GM20000 (cell line): ENCODE measurements around the gene KIRREL3.

Experiments used
- DNase-seq: peaks from one replicate; pipeline ENCODE4 v3.0.0; 2012; ENCODE audit warnings: low spot score
- CTCF ChIP-seq: IDR thresholded peaks from 2 replicates; pipeline ENCODE4 v1.5.1; 2012; ENCODE audit warnings: mild to moderate bottlenecking, control low read depth; ENCODE audit errors: extremely low read depth, missing control alignments

The KIRREL3 gene

GRCh38 chr11:127037001-127037400, 36.4 kb upstream of the KIRREL3 start:
- DNase-seq = no peak
- no peak for TF ChIP-seq CTCF

DNA sequence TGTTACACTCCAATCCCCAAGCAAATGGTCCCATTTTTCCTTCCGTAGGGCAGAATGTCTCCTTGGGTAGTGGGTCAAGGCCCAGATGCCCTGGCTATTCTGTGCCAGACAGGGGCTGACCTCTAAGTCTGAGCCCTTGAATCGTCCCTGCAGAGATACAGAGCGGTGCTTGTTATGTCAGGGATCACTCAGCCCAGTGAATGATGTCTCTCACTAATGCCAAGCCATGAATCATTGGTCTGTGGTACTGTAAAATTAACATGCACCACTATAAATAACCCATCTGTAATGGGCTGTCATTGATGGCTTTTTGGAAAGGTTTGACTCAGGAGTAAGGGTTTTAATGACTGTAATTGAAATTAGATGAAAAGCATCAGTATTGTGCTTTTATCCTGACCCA, 35.3 kb upstream of the KIRREL3 start:
- no peak for TF ChIP-seq CTCF
- no peak for DNase-seq

DNA sequence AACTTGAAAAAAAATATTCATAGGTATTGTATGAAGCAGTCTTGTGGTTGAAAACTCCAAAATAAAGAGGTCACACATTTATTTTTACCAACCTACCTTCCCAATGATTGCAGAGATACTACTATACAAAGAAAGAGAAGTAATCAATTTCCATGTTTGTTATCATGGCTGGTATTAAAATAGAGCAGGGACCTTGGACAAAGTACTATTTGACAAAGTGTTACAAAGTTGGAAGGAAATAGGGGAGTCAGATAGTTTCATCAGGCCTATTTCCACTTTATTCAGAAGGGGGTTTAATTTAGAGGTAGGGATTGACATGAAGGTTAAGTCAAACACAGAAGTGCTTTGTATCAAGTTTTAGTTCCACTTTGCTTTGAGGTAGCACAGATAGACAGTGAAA, 34.4 kb upstream of the KIRREL3 start:
- TF ChIP-seq CTCF = no peak
- DNase-seq = no peak

- no peak for DNase-seq
Observed at GRCh38 chr11:127028648-127029047, 28.1 kb upstream of the KIRREL3 start.

GRCh38 chr11:127027789-127028188, 27.2 kb upstream of the KIRREL3 start:
- TF ChIP-seq CTCF = no peak
- DNase-seq = no peak

More at GRCh38 chr11:127028648-127029047, 28.1 kb upstream of the KIRREL3 start:
- TF ChIP-seq CTCF = no peak

DNA sequence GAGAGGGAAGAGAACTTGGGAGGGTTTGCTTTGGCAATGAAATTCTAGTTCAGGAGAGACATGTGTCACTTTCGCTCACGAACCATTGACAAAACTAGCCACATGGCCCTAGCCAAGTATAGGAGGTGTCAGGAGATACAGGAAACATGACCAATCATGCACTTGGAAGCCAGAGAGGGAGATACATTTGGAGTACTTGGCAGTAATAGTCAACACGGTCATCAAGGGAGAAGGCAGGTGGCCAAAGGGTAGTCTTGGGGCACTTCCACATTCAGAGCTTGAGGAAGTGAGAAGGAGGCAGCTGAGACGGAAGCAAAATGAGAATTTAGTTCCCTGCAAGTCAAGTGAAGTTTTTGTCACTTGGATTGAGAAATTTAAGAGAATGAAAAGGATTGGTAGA, 26.4 kb upstream of the KIRREL3 start:
- TF ChIP-seq CTCF = no peak
- DNase-seq = no peak

GRCh38 chr11:127023991-127024390, 23.4 kb upstream of the KIRREL3 start:
- DNase-seq = no peak
- no peak for TF ChIP-seq CTCF
